GM21528 (cell line): ENCODE data around the gene SLC25A22.

Experiments
- ATAC-seq: cut with Tn5 transposase; IDR thresholded peaks from one replicate; pipeline ENCODE4 v1.9.1; 2021; ENCODE audit warnings: mild to moderate bottlenecking, moderate library complexity; ENCODE audit not compliant: unreplicated experiment, low FRiP score

SLC25A22 gene

GRCh38 chr11:792535-792821 is 5.6 kb downstream of the SLC25A22 start:
- ATAC-seq: no peak

- no peak for ATAC-seq
These were observed 6.2 kb downstream of the SLC25A22 start for GRCh38 chr11:791658-792534.

- no peak for ATAC-seq
These were observed 7.1 kb downstream of the SLC25A22 start for GRCh38 chr11:790721-791564.

- no peak for ATAC-seq
These were observed 8.1 kb downstream of the SLC25A22 start, which contains the start of gene CEND1 for GRCh38 chr11:789943-790342. TSS of gene CEND1 (minus strand) at chr11:790090. CDS start at chr11:788576, 1,514 bp downstream.

- no peak for ATAC-seq
These were observed 8.8 kb downstream of the SLC25A22 start for GRCh38 chr11:788953-789940.

- ATAC-seq: no peak
These were observed 10.0 kb downstream of the SLC25A22 start for GRCh38 chr11:788009-788640.

- no peak for ATAC-seq
These were observed 10.9 kb downstream of the SLC25A22 start for GRCh38 chr11:787084-787675.

- ATAC-seq: no peak
These were observed 11.6 kb downstream of the SLC25A22 start for GRCh38 chr11:786235-787083.

GRCh38 chr11:783581-784015 is 14.5 kb downstream of the SLC25A22 start:
- no peak for ATAC-seq

- no peak for ATAC-seq
These were observed 15.6 kb downstream of the SLC25A22 start for GRCh38 chr11:782264-783174.

- ATAC-seq: no peak
These were observed 18.0 kb downstream of the SLC25A22 start for GRCh38 chr11:779955-780532.

- no peak for ATAC-seq
These were observed 18.8 kb downstream of the SLC25A22 start for GRCh38 chr11:778976-779954.

- peak; percentile 76 for ATAC-seq
These were observed 20.5 kb downstream of the SLC25A22 start, which contains the start of gene GATD1 for GRCh38 chr11:777288-778255. TSS of gene GATD1 (minus strand) at chr11:777487. CDS start at chr11:777462, 25 bp downstream.

GRCh38 chr11:776561-777287 is 21.4 kb downstream of the SLC25A22 start:
- peak; percentile 37 for ATAC-seq
